Body of pancreas (tissue), 4 donors: ENCODE results near the gene RPS14. TPM values are rescaled to one million over a fixed set of nuclear protein-coding genes. Genes with fewer than 3 reads are reported as not detected.
"Not testable (repeated sequence)": the region's sequence is repeated elsewhere in the genome, so short reads cannot be mapped to it uniquely, and the experiment has no call there.

Experiments used
- ATAC-seq: fragments of 150-250 bp; one replicate; pipeline ENCODE4 v1.9.1; 2016
- DNase-seq, 4 donors: peaks; one replicate each; pipeline ENCODE4 v3.0.0-alpha.2; 2019
- H3K27ac ChIP-seq, 4 donors: fragments of 200-600 bp; sonication (generic); 1 replicate in 3 of 4; 2 replicates in 1 of 4; pipeline versions ENCODE4 v1.5.1 to v1.6.1; 2016 to 2019; ENCODE audit warnings: mild to moderate bottlenecking in 1 of 4, mixed read lengths in 1 of 4, moderate library complexity in 1 of 4
- H3K27me3 ChIP-seq, 2 donors: fragments of 200-600 bp; sonication (generic); one replicate each; pipeline ENCODE4 v1.6.0; 2016; ENCODE audit warnings: mild to moderate bottlenecking in 1 of 2
- H3K36me3 ChIP-seq, 2 donors: fragments of 200-600 bp; sonication (generic); replicated peaks in 1 of 2; 2 replicates each; pipeline ENCODE4 v1.5.1; 2016; ENCODE audit warnings: low read depth in 2 of 2; ENCODE audit not compliant: insufficient read depth in 1 of 2
- H3K4me1 ChIP-seq: fragments of 200-600 bp; sonication (generic); one replicate; pipeline ENCODE4 v1.6.0; 2016
- H3K4me3 ChIP-seq, 2 donors: fragments of 200-600 bp; sonication (generic); 1 replicate in 1 of 2; 2 replicates in 1 of 2; pipeline ENCODE4 v1.5.1; 2016 to 2019
- H3K9me3 ChIP-seq, 3 donors: fragments of 200-600 bp; sonication (generic); 1 replicate in 2 of 3; 2 replicates in 1 of 3; pipeline ENCODE4 v1.5.1; 2016
- CTCF ChIP-seq, 7 experiments: fragments of 450-650 bp in 4 of 7; fragments of 200-600 bp in 3 of 7; sonication (generic) in 3 of 7; IDR thresholded peaks; one replicate each; pipeline ENCODE4 v1.5.1; 2016 to 2019; ENCODE audit warnings: antibody characterized with exemption in 7 of 7
- POLR2A ChIP-seq, 3 donors: fragments of 450-650 bp; IDR thresholded peaks; one replicate each; pipeline ENCODE4 v1.6.1; 2016; ENCODE audit warnings: antibody characterized with exemption in 3 of 3, mild to moderate bottlenecking in 2 of 3
- WGBS, 2 donors: methylation state at CpG; one replicate each; pipeline ENCODE4 v1.1.5; 2017; 5-methylcytosine and 5-hydroxymethylcytosine counted together
- intact Hi-C: fragments of 100-400 bp; cut with DNase I; formaldehyde crosslinking; loops from one replicate; pipeline ENCODE4 v1.15.1; 2023
- total RNA-seq, 2 donors: library from RNA; depleted of rRNA; stranded (reverse); fragments of >200 nt; gene quantifications; one replicate each; pipeline ENCODE4 v1.1.0, GENCODE V29; 2016

The RPS14 gene
- total RNA-seq, 2 donors from 2014 or later, result 1,348 to 2,916 TPM

- intact Hi-C loops, result no loop called here
- Histone ChIP-seq H3K4me1 (no peaks in the 10 kb centered on the region), H3K4me3 (no peak overlapping the region), H3K27me3 (no peaks in the 10 kb centered on the region), H3K27ac (no peak overlapping the region), H3K9me3 (no peaks in the 10 kb centered on the region), H3K36me3 (no peaks in the 10 kb centered on the region)
- no peak for ATAC-seq
- TF ChIP-seq CTCF (IDR thresholded peaks at IDR 0.05) (no peak), POLR2A (IDR thresholded peaks at IDR 0.05) (no peak)
- DNase-seq, result no peak
- 61 to 70% methylated on average over 3 of the region's 3 CpGs for WGBS, 2 donors
These were observed 26.8 kb downstream of the RPS14 start for GRCh38 chr5:150422758-150423157.

DNA sequence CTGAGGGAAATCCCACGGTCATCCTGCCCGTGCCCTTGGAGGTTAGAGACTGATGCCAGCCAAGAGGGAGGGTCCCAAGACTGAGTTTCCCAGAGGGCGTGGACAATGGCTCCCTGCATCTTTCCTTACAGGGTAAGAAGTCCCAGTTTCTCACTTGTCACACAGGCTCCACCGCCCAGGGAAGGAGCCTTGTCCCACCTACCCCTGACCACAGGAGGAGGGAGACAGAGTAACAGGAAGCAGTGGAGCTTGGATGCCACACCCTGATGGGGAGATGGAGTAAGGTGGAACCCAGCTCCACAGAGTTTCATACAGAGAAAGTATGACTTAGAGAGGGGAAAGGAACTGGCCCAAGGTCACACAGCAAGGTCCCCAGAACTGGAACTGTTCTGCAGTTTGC, 27.5 kb downstream of the RPS14 start:
- 34 to 41% methylated on average over 4 of the region's 4 CpGs for WGBS, 2 donors
- no peak for DNase-seq
- no peak for ATAC-seq

DNA sequence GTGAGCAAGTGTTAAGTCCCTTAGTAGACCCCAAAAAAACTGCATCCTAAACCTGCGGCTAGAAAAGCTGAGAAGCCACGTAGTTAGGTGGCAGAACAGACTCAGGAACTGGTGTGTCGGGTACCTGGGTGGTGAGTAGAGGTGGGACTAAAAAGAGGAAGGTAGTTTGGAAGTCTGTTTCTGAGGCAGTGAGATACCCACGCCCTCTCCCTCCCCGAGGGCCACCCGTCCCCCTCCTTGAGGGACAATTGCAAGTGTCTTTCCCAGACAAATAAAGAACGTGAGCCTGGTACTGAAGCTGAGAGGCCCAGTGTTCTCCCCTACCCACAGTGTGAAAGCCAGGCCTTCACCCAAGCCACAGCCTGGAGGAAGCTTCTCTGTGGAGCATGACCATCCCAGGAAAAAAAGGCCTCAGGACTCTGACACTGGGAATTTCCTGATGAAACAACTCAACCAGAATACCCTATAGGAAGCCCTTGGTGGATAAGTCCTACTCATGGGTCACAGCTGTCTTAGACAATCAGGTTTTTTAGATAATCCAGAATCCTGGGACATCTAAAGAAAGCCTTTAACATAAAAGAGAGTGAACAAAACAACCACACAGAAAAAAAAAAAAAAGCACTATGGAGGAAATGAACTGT, 29.8 kb downstream of the RPS14 start:
- H3K27ac ChIP-seq, result no peak overlapping the region
- no peaks in the 10 kb centered on the region for H3K27me3 ChIP-seq
- ATAC-seq, result no peak
- intact Hi-C loops, result no loop called here
- 67 to 81% methylated on average over 7 of the region's 7 CpGs for WGBS, 2 donors
- no peak for DNase-seq
- H3K36me3 ChIP-seq, result no peaks in the 10 kb centered on the region
- H3K4me3 ChIP-seq, result no peak overlapping the region
- TF ChIP-seq CTCF (IDR thresholded peaks at IDR 0.05) (no peak), POLR2A (IDR thresholded peaks at IDR 0.05) (no peak)
- no peaks in the 10 kb centered on the region for H3K9me3 ChIP-seq
- no peaks in the 10 kb centered on the region for H3K4me1 ChIP-seq

More for the DNA sequence above, 27.5 kb downstream of the RPS14 start:
- no peak overlapping the region for H3K4me3 ChIP-seq
- intact Hi-C loops, result no loop called here
- no peak overlapping the region for H3K27ac ChIP-seq
- TF ChIP-seq POLR2A (IDR thresholded peaks at IDR 0.05) (no peak), CTCF (IDR thresholded peaks at IDR 0.05) (no peak)
- no peaks in the 10 kb centered on the region for H3K9me3 ChIP-seq
- H3K27me3 ChIP-seq, result no peaks in the 10 kb centered on the region
- no peaks in the 10 kb centered on the region for H3K4me1 ChIP-seq
- no peaks in the 10 kb centered on the region for H3K36me3 ChIP-seq

DNA sequence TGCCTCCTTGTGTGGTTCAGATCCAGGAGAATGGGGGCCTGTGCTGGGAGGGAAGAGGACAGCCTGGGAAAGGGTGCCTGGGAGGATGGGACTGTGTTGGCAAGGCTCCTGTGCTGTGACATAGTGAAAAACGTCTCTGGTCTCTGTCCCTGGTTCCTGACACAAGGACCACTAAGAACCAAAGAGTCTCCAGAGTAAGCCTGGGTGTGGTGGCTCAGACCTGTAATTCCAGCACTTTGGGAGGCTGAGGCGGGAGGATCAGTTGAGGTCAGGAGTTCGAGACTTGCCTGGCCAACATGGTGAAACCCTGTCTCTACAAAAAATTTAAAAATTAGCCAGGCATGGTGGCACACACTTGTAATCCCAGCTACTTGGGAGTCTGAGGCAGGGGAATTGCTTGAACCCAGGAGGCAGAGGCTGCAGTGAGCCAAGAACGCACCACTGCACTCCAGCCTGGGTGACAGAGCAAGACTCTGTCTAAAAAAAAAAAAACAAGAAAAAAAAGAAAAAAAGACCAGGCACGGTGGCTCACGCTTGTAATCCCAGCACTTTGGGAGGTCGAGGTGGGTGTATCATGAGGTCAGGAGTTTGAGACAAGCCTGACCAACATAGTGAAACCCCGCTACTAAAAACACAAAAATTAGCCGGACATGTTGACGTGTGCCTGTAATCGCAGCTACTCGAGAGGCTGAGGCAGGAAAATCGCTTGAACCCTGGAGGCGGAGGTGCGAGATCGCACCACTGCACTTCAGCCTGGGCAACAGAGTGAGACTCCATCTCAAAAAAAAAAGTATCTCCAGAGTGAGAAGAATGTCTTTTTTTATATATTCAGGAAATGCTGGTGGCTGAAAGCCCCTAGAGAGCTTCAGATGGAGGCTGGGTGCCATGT, 35.4 kb downstream of the RPS14 start:
- H3K9me3 ChIP-seq, H3K4me3 ChIP-seq, intact Hi-C loops, ATAC-seq, H3K36me3 ChIP-seq, DNase-seq, H3K27me3 ChIP-seq: not testable (repeated sequence)
- Histone ChIP-seq H3K4me1 (peaks cover 18% of the 10 kb centered on the region), H3K27ac (peak overlapping the region in 2 of 4 donors; percentile 81 to 91)
- 90 to 93% methylated on average over 15 to 16 of the region's 16 CpGs for WGBS, 2 donors

DNA sequence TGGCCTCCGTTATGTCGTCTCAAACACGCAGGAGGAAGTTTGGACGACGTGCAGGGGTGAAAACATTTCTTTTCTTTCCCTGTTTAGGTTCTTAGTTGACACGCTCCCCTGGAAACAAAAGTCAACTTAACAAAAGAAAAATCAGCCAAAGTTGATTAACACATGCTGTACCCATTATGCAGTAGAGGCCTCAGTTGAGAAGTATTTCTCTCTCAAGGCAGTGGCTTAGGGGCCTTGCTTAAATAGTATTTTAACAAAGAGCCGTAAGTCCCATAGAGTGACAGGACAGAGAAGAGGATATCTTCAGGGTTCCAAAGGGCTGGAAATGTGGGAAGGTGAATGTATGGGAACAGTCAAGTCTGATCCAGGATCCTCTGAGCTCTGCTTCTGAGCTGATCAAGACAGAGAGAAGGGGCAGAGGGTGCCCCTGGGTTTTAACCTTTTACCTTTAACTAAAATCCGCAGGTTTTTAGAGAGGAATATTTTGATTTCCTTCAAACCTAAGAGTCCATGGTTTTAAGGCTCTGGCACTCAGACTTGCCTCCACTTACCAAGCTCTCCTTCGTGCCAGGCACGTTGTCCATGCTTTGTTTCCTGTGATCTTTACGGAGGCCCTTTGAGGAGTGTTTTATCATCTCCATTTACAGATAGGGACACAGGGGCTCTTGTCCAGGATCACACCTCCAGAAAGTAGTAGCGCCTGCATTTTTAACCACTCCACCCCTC, 36.2 kb downstream of the RPS14 start:
- Histone ChIP-seq H3K4me3 (no peak overlapping the region), H3K27ac (peak overlapping the region; percentile 53 to 91 (median 74)), H3K4me1 (peaks cover 18% of the 10 kb centered on the region), H3K27me3 (no peaks in the 10 kb centered on the region), H3K9me3 (no peaks in the 10 kb centered on the region), H3K36me3 (no peaks in the 10 kb centered on the region)
- ATAC-seq, result no peak
- intact Hi-C loops, result no loop called here
- WGBS, 2 donors, result 64 to 74% methylated on average over 12 of the region's 12 CpGs
- TF ChIP-seq POLR2A (IDR thresholded peaks at IDR 0.05) (no peak), CTCF (IDR thresholded peaks at IDR 0.05) (no peak)
- no peak for DNase-seq
